ENCODE measurements around the gene ADAMTS19.
"Not testable (repeated sequence)": the region's sequence is repeated elsewhere in the genome, so short reads cannot be mapped to it uniquely, and the experiment has no call there.

Gene ADAMTS19, protein sequence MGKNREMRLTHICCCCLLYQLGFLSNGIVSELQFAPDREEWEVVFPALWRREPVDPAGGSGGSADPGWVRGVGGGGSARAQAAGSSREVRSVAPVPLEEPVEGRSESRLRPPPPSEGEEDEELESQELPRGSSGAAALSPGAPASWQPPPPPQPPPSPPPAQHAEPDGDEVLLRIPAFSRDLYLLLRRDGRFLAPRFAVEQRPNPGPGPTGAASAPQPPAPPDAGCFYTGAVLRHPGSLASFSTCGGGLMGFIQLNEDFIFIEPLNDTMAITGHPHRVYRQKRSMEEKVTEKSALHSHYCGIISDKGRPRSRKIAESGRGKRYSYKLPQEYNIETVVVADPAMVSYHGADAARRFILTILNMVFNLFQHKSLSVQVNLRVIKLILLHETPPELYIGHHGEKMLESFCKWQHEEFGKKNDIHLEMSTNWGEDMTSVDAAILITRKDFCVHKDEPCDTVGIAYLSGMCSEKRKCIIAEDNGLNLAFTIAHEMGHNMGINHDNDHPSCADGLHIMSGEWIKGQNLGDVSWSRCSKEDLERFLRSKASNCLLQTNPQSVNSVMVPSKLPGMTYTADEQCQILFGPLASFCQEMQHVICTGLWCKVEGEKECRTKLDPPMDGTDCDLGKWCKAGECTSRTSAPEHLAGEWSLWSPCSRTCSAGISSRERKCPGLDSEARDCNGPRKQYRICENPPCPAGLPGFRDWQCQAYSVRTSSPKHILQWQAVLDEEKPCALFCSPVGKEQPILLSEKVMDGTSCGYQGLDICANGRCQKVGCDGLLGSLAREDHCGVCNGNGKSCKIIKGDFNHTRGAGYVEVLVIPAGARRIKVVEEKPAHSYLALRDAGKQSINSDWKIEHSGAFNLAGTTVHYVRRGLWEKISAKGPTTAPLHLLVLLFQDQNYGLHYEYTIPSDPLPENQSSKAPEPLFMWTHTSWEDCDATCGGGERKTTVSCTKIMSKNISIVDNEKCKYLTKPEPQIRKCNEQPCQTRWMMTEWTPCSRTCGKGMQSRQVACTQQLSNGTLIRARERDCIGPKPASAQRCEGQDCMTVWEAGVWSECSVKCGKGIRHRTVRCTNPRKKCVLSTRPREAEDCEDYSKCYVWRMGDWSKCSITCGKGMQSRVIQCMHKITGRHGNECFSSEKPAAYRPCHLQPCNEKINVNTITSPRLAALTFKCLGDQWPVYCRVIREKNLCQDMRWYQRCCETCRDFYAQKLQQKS

DNA sequence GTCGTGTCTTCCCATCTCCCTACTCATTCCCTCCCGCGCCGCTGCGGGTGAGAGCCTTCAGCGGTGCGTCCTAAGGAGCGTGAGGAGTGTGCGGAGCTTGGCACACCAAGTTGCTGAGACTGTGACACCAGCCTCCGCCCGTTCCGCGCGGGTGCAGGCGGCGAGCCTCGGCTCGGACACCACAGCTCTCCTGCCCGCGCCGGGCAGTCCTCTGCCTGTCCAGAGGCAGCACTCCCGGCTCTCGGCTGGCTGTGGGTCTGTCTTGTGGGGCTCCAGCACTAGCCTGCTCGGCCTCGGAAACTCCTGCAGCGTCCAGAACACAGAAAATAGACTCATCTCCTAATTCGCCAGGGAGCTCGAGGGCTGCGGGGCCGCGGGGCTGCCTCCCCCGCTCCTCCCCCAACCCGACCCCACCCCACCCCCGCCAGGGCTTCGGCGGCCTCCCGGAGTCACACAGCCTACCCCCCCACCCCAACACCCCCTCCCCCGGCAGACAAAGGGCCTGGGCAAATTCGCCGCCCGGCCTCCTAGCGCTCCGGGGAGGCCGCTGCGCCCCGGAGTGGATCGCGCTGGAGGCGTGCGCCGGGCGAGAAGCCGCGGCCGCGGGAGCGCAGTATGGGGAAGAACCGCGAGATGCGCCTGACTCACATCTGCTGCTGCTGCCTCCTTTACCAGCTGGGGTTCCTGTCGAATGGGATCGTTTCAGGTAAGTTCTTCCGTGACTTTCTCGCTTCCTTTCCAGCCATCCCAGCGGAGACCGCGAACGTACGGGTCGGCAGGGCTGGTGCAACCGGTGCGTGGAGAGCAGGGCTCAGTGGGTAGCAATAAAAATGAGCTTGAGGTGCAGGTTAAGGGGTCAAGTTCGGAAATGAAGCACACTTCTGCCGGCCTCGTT, at the start of gene ADAMTS19:
Gene ADAMTS19, plus strand, starts transcription at position 522 of the 895 bp plus-strand sequence. Its CDS starts 94 bp downstream, at position 616.
- DNase-seq (ENCODE audit: low spot score), result no peak

DNA sequence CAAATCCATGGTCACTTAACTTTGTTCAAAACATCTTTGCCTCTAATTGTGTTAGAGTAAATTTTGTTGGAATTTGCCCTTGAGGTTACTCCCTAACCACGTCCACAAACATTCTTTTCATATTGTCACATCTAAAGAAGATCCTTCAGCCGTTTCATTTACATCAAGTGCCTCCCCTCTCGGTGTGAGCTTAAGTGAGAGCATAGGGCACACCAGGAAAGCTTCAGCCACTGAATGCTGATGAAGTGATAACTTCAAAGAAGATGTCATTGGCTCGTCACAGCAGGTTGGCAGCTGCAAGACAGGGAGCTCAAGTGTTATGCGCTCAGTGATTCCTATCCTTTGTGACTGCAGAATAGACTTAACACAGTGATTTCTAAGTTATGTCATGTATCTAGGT, 49.6 kb upstream of the ADAMTS19 start:
- no peak for DNase-seq (ENCODE audit: low spot score)

DNA sequence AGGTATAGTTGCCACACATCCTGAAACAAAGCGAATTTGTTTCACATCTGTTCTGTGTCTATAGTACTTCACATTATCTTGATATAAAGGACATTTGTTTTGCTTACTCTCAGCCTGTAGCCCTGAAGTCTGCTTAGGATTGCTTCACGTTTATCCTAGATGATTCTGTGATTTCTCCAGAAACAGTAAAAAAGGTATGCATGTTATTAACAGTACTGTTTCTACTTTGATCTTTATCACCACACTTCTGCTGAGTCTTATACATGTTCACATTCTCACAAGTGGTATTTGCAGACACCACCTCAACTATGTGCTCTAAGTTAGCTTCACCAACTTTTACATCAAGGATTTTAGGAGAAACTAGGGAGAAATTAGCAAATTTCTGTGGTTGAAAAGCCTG, 47.4 kb upstream of the ADAMTS19 start:
- DNase-seq (ENCODE audit: low spot score), result no peak

DNA sequence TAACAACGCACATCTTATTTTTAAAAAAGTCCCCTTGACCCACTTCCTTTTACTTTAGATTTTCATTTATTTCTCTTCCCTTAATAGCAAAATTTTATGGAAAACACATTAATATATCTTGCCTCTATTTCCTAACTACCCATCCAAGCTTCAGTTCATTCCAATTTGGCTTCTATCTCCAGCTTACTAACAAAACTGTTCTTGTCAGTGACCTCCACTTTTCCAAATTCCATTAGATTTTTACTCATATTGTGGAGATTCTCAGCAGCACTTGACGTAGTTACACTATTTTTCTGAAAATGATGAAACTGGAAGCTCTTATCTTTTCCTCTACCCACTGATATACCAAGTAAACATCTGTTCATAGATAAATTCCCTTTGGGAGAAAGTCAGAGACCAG, 46.5 kb upstream of the ADAMTS19 start:
- no peak for DNase-seq (ENCODE audit: low spot score)

DNA sequence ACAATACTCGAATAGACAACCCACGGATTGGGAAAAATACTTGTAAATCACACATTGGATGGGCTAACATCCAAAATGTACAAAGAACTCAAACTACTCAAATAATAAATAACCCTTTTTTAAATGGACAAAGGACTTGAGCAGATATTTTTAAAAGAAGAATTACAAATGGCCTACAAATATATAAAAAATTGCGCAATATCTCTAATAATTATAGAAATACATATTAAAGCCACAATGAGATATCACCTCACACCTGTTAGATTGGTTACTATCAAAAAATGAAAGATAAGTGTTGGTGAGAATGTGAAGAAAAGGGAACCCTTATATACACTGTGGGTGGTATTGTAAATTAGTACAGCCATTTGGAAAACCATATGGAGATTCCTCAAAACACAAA, 40.8 kb upstream of the ADAMTS19 start:
- DNase-seq (ENCODE audit: low spot score), result no peak

DNA sequence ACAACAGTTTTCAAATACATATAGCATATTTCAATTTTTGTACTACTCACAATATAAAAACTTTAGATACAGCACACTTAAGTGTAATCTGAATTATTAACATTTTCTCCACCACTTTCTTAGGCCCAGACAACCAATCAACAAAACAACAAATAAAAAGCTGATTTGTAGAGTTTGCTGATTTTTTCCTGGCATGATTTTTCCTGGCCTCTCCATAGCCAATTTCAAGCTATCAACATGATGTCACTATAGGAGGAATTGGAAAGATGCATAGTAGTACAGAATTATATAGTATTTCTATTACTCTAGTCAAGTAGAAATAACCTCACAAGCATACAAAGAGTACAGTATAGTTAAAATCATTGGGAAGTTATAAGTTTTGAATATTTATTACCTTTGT, 35.1 kb upstream of the ADAMTS19 start:
- no peak for DNase-seq (ENCODE audit: low spot score)

DNA sequence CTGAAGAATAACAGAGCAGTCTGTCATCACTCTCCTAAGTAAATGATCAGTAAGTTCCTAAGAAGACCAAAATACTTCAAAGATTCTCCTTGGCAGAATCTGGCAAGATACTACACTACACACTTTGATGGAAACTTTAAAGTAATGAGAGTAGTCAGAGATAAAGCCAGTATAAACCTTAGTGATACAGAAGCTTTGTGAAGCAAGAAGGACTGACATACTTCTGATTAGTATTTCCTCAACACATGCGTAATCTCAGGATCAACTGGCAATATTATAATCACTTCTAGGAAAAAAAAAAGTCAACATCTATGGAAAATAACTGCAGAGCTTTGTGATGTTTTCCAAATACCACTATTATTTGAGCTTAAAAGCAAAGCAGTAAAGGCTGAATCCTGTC, 34.0 kb upstream of the ADAMTS19 start:
- no peak for DNase-seq (ENCODE audit: low spot score)

DNA sequence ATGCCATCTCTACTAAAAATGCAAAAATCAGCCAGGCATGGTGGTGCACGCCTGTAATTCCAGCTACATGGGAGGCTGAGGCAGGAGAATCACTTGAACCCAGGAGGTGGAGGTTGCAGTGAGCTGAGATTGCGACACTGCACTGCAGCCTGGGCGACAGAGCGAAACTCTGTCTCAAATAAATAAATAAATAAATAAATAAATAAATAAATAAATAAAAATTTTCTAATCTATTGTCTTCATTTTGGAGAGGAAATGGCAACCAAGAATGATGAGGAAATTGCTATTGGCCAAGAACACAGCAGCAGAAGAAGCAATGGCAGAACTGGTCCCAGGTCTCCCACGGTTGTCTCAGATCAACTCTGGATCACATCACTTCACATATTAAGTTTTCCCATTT, 31.5 kb upstream of the ADAMTS19 start:
- DNase-seq (ENCODE audit: low spot score), result not testable (repeated sequence)

DNA sequence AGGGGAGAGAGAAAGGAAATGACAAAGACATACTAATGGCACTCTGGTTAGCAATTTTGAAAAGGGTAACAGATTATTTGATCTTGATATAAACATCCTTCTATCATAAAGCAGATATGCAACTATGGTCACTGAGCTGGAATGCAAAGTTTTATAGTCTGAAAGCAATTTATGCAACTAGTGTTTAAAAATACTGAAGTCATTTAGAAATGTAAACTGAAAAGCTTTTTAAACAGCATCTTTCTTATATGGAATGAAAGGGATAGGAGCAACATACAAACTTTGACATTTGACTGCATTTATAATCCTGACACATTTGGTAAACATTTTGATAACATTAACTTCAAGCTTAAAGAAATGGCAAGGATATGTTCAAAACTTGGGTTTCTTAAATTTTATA, 28.7 kb upstream of the ADAMTS19 start:
- no peak for DNase-seq (ENCODE audit: low spot score)

DNA sequence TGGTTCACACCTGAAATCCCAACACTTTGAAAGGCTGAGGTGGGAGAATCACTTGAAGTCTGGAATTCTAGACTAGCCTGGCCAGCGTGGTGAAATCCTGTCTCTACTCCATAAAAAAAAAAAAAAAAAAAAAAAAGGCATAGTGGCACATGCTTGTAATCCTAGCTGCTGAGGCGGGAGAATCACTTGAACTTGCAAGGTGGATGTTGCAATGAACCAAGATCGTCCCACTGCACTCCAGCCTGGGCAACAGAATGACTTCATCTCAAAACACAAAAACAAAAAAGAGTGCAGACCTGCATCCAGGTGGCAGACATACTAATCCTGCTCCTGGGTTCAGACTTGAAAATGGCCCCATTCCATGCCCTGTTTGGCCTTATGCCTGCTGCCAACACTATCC, 21.8 kb upstream of the ADAMTS19 start:
- DNase-seq (ENCODE audit: low spot score), result no peak

DNA sequence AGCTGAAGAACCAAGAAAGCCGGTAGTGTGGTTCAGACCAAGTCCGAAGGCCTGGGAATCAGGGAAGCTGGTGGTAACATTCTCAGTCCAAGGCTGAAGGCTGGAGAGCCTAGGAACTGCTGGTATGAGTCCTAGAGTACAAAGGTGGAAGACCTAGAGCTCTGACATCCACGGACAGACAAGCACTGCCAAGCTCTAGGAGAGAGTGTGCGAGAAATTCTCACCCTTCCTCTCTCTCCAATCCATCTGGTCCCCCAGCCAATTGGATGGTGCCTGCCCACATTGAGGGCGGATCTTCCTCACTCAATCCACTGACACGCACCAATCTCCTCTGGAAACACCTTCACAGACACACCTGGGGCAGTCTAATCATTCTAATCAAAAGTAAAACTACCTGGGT, 19.7 kb upstream of the ADAMTS19 start:
- no peak for DNase-seq (ENCODE audit: low spot score)

DNA sequence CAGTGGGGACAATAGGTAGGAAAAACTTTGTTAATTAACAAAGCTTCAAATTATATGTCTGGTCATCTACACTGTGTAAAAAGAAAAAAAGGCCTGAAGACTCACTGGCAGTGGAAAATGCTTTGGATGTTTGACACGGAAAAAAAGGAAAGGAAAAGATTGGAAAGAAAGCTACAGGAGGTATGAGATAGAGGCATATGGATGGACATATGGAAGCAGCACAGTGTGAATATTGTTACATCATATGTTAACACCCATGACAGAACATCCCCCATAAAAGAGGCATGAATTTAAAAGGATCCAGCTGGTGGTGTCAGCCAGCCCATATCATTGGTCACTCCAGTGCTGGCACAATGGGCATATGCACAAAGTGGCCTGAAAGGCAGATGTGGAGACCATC, 19.0 kb upstream of the ADAMTS19 start:
- DNase-seq (ENCODE audit: low spot score), result no peak

DNA sequence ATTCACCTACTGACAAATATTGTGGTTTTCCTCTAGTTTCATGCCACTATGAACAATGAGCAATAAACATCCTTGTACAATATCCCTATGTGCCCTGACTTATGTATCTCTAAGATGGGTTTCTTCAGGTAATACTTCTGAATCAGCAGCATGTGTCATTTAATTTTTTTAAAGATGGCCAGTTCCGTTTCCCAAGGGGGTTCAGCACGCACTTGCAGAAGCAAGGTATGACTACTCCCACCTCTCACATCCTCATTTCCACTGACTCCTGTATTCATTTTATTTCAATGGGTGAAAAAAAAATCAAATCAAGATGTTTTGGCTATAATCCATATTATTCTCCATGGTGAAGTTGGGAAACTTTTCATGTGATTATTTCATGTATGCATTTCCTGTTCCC, 14.7 kb upstream of the ADAMTS19 start:
- no peak for DNase-seq (ENCODE audit: low spot score)

DNA sequence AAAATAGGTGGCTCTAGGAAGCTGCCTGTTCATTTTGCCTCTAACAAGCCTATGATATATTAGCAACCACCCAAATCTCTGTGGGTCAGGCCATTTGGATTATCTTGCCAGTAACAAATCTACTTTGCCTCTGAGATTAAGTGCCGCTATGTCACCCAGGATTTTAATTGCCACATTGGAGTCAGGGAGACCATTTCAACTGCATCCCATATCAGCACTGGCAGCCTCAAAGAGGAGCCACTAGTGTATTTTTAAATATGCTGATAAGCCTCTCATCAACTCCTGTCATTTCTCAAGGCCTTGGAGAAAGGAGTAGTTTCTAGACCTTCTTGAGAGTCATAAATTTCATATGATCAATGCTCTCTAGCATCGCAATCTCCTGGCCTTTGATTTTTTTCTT, 12.1 kb upstream of the ADAMTS19 start:
- DNase-seq (ENCODE audit: low spot score), result no peak

DNA sequence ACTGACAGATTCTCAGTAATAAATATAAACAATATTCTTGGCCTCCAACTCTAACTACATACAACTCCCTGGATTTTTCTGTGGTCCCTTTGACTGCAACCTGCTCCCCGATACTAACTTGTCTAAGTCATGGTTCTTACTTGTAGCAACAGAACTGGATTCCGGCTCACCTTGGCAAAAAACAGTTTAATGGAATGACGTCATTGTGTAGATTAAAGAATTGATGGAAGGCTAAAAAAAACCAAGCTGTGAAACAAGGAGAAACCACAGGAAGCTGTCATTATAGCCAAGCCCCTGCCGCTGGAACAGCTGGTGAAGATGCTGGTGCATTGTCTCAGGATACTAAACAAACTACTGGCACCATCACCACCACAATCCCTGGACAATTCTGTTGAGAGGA, 11.4 kb upstream of the ADAMTS19 start:
- DNase-seq (ENCODE audit: low spot score), result no peak

DNA sequence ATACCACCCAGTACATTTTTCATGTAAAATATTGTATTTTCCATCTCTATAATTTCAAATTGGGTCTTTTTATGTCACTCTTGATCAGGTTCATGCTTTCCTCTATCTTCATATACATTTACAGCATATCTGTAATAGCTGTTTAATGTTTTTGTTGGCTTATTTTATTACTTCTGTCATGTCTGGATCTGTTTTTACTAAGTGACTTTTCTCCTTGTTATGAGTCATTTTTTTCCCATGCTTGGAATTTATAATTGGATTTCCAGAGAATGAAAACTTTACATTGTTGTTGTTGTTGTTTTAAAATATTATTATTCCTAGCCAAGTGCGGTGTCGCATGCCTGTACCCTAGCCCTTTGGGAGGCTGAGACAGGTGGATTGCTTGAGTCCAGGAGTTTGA, 5.6 kb upstream of the ADAMTS19 start:
- DNase-seq (ENCODE audit: low spot score), result no peak

DNA sequence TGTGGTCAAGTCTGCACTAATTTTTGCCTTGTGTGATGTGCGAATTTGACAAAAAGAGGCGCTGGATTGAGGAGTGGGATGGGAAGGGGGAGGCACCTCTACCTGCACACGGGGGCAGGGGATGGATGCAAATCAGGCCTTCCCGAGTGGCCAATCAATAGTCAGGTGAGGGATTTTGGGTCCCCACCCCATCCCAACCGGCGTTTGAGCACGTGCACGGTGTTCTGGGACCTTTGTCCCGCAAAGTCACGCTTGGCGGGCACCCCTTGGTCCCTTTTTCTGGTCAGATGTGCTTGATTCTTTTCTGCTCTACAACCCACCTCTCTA, 685 bp upstream of the ADAMTS19 start:
- no peak for DNase-seq (ENCODE audit: low spot score)

DNA sequence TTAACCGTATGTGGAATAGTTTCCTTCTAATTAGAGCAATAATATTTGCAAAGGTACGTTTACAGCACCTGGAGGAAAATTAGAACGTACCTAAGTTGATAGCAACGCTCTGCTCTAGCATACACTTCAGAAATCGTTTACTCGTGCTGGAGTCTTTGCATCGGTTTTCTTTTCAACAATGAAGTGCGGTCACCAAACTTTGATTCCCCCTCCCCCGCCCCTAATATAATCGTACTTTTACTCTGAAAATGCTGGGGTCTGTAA, 506 bp downstream of the ADAMTS19 start:
- no peak for DNase-seq (ENCODE audit: low spot score)

DNA sequence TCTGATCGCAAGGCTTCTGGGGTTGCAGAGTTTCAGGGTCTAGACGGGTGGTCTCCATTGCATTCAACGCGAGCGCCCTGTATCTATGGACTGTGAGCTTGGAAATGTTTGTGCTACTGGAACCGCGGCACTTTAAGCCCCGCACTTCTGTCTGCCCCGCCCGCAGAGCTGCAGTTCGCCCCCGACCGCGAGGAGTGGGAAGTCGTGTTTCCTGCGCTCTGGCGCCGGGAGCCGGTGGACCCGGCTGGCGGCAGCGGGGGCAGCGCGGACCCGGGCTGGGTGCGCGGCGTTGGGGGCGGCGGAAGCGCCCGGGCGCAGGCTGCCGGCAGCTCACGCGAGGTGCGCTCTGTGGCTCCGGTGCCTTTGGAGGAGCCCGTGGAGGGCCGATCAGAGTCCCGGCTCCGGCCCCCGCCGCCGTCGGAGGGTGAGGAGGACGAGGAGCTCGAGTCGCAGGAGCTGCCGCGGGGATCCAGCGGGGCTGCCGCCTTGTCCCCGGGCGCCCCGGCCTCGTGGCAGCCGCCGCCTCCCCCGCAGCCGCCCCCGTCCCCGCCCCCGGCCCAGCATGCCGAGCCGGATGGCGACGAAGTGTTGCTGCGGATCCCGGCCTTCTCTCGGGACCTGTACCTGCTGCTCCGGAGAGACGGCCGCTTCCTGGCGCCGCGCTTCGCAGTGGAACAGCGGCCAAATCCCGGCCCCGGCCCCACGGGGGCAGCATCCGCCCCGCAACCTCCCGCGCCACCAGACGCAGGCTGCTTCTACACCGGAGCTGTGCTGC, 1.0 kb downstream of the ADAMTS19 start:
- no peak for DNase-seq (ENCODE audit: low spot score)

DNA sequence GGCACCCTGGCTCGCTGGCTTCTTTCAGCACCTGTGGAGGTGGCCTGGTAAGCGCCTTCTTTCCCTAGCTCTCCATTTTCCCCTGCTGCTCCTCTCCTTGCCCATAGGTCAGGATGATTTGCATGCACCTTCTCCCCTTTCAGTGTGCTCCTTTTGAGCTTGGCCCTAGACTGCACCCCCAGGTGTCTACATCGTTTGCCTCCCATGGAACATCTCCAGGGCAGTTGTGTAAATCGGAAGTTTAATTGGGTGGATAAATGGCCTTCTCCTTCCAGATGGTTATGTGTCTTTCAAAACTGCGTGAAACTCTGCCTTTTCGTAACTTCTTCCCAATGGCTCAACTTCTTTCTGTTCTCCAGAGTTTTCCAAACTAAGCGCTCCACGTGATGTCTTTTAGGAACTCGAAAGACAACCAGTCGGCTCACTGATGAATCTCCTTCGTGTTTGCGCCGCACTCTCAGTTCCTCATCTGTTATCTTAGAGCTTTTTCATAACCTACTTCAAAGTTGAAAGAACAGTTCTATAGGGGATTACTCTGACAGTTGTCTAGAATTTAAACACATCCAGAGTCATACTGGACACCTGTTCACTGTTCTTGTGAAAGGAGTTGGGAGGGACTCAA, 1.7 kb downstream of the ADAMTS19 start:
- DNase-seq (ENCODE audit: low spot score), result no peak
